WTC11 (cell line): Measurements from ENCODE around the gene UBAP1.

Experiments
- CREB1 ChIP-seq: sonication (generic); formaldehyde crosslinking; IDR thresholded peaks from 2 replicates; pipeline ENCODE4 v1.8.0; 2023; ENCODE audit warnings: mild to moderate bottlenecking, missing genetic modification reagents
- RELA ChIP-seq: sonication (generic); formaldehyde crosslinking; IDR thresholded peaks from 2 replicates; pipeline ENCODE4 v1.8.1; 2022; ENCODE audit warnings: missing genetic modification reagents, mild to moderate bottlenecking, borderline replicate concordance

GRCh38 chr9:34282096-34282495, 103.3 kb downstream of the UBAP1 start:
- no peak for TF ChIP-seq CREB1 (CRISPR knock-in tag)
- TF ChIP-seq RELA (CRISPR knock-in tag) = no peak
